Left colon (tissue), 2 donors: Measurements from ENCODE around the gene CTNS. TPM values are rescaled to one million over a fixed set of nuclear protein-coding genes. Genes with fewer than 3 reads are reported as not detected.
"Not testable (repeated sequence)": the region's sequence is repeated elsewhere in the genome, so short reads cannot be mapped to it uniquely, and the experiment has no call there.

Experiments
- ATAC-seq: fragments of 200-7000 bp; cut with Tn5 transposase; one replicate; pipeline ENCODE4 v1.9.1; 2020; ENCODE audit warnings: mild to moderate bottlenecking, moderate library complexity
- DNase-seq, 2 donors: peaks; one replicate each; pipeline ENCODE4 v3.0.0-alpha.2; 2020
- intact Hi-C, 2 donors: fragments of 100-400 bp; cut with DNase I in 1 of 2; cut with micrococcal nuclease in 1 of 2; formaldehyde crosslinking; loops; one replicate each; pipeline versions ENCODE4 v1.11.2 to v1.14.0; 2022; cut with DNase I, micrococcal nuclease
- total RNA-seq, 2 donors: library from RNA; stranded (reverse); fragmentation: NEBNext Ultra II Directional; extraction: Animal tissue kit (Norgen Biotek cat#: 25700); gene quantifications; one replicate each; pipeline ENCODE4 v1.2.1, GENCODE V29; 2021
- donor health status: DM: no; HTN: no; CAD: no.
- donor health status: DM: yes; HTN: yes; CAD: no.

Gene CTNS
- total RNA-seq, 2 donors from 2014 or later = 7.7 to 8.0 TPM

GRCh38 chr17:3697103-3697476 is 60.5 kb downstream of the CTNS start:
- no peak for ATAC-seq
- intact Hi-C loops = no loop called here
- no peak for DNase-seq

- intact Hi-C loops = no loop called here
- ATAC-seq (no peak), DNase-seq (no peak)
Observed at GRCh38 chr17:3698139-3698538, 61.6 kb downstream of the CTNS start.

GRCh38 chr17:3699951-3700350 is 63.4 kb downstream of the CTNS start:
- DNase-seq (no peak), ATAC-seq (no peak)
- intact Hi-C loops = no loop called here

GRCh38 chr17:3702041-3702539 is 65.5 kb downstream of the CTNS start:
- intact Hi-C loops, DNase-seq, ATAC-seq: not testable (repeated sequence)

DNA sequence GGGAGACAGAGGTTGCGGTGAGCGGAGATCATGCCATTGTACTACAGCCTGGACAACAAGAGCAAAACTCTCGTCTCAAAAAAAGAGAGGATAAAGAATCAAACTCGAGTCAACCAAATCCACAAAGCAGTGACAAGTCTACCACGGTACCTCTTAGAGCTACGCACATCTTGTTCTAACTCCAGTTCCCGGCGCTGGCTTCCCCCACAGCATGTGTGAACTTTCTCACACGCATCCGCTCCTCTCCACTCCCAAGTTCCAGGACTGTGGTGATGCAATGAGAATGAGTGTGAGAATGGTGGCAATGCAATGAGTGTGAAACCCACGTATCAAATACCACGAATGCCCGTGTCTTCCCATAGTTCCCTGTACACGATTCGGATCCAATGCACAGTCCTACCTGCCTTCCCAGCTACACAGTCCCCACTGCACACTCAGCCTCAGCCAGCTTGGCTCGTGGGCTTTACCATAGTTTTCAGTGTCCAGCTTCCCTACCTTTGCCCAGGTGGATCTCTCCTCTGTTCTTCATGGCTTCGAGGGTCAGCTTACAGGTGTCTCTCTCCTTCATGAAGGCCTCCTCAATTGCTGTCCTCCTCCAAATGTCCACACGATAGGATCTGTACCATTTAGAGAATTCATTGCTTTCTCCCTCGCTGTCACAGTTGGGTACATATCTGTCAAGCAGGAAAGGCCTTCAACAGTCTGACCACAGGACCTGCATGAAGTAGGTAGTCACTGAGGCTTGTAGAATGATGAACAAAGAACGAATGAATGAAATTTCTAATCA is 68.6 kb downstream of the CTNS start:
- ATAC-seq = no peak
- intact Hi-C loops = no loop called here
- no peak for DNase-seq

GRCh38 chr17:3705718-3705984 is 69.1 kb downstream of the CTNS start:
- DNase-seq, ATAC-seq, intact Hi-C loops: not testable (repeated sequence)

GRCh38 chr17:3708366-3708765 is 71.8 kb downstream of the CTNS start:
- intact Hi-C loops = no loop called here
- no peak for ATAC-seq
- DNase-seq = no peak

- intact Hi-C loops = no loop called here
- no peak for DNase-seq
- ATAC-seq = peak; percentile 60
Observed at GRCh38 chr17:3710951-3711383, 74.4 kb downstream of the CTNS start.

Other genes with a start within 250 kb of the CTNS start
- gene OR1E1, start 238.3 kb upstream of the CTNS start, total RNA-seq = not detected
- not detected for gene OR3A3, start 225.4 kb upstream of the CTNS start, total RNA-seq
- gene OR1E2, start 202.9 kb upstream of the CTNS start, total RNA-seq = not detected
- gene SPATA22, start 164.9 kb upstream of the CTNS start, total RNA-seq = not detected
- 1 to 10 TPM; 1.0 to 3.1 TPM for gene ASPA, start 160.8 kb upstream of the CTNS start, total RNA-seq
- 1 to 10 TPM in 1 of 2 donors, under 1 TPM in 1; 0.43 to 1.5 TPM for gene TRPV3, start 78.9 kb upstream of the CTNS start, total RNA-seq
- 1 to 10 TPM; 6.3 to 8.6 TPM for gene TRPV1, start 27.3 kb upstream of the CTNS start, total RNA-seq
- gene SHPK, start 510 bp upstream of the CTNS start, total RNA-seq = 10 to 100 TPM; 19.1 to 19.6 TPM
- gene TAX1BP3, start 31.8 kb downstream of the CTNS start, total RNA-seq = 100 to 1,000 TPM; 231 to 293 TPM
- gene EMC6, start 32.1 kb downstream of the CTNS start, total RNA-seq = 10 to 100 TPM; 29.7 to 36.0 TPM
- gene P2RX5, start 59.4 kb downstream of the CTNS start, total RNA-seq = 1 to 10 TPM; 1.6 to 2.6 TPM
- 1 to 10 TPM; 1.1 to 2.6 TPM for gene HASPIN, start 87.1 kb downstream of the CTNS start, total RNA-seq
- gene ITGAE, start 164.4 kb downstream of the CTNS start, total RNA-seq = 10 to 100 TPM; 15.6 to 16.2 TPM
- gene NCBP3, start 209.5 kb downstream of the CTNS start, total RNA-seq = 10 to 100 TPM; 35.9 to 42.5 TPM